GM19467 (cell line): ENCODE results near the gene HSH2D.
"Not testable (repeated sequence)": the region's sequence is repeated elsewhere in the genome, so short reads cannot be mapped to it uniquely, and the experiment has no call there.

Experiments used
- ATAC-seq: cut with Tn5 transposase; IDR thresholded peaks from one replicate; pipeline ENCODE4 v1.9.1; 2021; ENCODE audit warnings: mild to moderate bottlenecking, moderate library complexity; ENCODE audit not compliant: unreplicated experiment

Gene HSH2D

DNA sequence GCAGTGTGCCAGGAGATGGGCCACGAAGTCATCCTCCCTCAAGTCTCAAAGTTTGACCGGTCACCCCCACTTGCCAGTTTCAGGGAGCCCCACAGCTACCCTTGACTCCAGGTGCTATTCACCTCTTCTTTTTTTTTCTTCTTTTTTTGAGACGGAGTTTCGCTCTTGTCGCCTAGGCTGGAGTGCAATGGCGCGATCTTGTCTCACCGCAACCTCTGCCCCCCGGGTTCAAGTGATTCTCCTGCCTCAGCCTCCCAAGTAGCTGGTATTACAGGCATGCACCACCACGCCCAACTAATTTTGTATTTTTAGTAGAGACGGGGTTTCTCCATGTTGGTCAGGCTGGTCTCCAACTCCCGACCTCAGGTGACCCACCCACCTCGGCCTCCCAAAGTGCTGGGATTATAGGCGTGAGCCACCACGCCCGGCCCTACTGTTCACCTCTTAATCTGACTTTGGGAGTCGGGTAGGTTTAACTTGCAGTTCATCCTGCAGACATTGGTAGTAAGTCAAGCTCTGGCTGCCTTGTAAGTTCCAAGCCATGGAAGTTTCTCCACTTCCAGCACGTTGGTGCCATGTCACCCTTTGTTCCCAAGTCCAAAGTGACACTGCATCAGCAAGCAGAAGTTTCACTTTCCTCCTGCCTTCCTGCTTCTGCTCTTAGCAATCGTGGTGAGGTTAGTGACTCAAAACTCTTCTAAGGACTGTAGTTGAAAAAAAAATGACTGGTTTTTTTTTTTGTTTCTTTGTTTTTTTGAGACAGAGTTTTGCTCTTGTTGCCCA is 24.2 kb upstream of the HSH2D start:
- ATAC-seq = not testable (repeated sequence)

DNA sequence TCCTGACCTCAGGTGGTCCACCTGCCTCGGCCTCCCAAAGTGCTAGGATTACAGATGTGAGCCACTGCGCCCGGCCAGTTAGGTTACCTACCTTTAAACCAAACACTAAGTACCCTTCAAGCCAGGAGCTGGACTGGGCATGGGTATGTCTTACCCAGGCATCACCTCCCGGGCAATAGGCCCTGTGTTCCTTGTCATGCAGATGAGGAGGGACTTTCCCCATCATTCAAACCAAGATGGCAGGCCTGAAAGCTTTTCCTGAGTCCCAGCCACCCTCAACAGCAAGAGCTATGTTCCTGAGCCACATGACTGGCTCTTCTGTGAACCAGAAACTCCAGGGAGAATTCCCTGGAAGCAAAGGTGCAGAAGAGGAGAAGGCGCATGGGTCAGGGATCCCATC is 22.3 kb upstream of the HSH2D start:
- no peak for ATAC-seq

GRCh38 chr19:16121967-16122366 is 21.5 kb upstream of the HSH2D start:
- no peak for ATAC-seq

DNA sequence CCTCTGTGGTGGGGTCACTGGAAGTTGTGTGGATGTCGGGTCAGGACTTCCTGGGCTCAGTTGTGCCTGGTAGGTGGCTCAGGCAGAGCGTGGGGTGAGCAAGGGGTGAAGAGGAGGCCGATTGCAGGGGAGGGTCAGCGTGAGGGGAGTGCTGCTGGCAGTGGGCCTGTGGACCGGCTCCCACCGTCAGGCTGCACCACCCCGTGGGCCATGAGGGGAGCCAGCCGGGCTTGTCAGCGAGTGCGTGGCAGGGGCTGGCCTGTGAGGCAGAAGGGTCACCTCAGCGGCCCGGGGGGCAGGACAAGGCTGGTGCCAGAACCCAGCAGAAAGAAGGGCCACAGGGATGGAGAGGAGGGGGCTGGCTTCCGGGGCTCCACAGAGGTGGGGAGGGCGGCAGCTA is 18.5 kb upstream of the HSH2D start:
- no peak for ATAC-seq

GRCh38 chr19:16125737-16126495 is 17.6 kb upstream of the HSH2D start:
- no peak for ATAC-seq

DNA sequence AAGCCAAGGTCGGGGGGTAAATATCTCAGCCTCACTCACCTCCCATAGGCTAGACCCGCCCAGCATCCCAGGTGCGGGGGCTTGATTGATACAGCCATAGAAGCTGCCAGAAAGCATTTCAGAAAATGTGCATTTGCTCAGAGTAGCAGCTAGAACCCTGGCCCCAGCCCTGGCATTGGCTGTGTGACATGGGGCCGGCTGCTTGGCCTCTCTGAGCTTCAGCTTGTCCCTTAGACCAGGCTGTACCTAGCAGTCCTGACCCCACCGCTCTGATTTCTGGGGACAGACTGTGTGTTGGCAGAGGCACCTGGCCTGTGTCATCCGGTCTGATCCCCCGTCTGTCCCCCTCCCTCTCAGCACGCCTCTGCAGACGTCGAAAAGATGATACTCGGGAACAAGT is 16.4 kb upstream of the HSH2D start:
- no peak for ATAC-seq

GRCh38 chr19:16127776-16128371 is 15.6 kb upstream of the HSH2D start:
- ATAC-seq = no peak

GRCh38 chr19:16131648-16132047 is 11.8 kb upstream of the HSH2D start:
- ATAC-seq = no peak

DNA sequence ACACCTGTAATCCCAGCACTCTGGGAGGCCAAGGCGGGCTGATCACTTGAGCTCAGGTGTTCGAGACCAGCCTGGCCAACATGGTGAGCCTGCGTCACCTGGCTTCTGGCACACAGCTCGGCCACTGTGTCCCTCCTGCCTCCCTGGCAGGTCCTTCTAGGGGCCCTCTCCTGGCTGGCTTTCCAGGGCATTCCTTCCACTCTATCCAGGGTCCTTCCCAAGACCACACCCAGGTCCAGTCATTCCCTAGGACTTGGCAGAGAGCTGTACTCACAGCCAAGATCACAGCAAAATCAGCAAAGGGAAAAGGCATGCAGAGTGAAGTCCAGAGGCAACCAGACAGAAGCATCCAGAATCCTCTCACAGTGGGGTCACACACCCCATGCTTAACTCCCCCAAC is 9.7 kb upstream of the HSH2D start:
- no peak for ATAC-seq

DNA sequence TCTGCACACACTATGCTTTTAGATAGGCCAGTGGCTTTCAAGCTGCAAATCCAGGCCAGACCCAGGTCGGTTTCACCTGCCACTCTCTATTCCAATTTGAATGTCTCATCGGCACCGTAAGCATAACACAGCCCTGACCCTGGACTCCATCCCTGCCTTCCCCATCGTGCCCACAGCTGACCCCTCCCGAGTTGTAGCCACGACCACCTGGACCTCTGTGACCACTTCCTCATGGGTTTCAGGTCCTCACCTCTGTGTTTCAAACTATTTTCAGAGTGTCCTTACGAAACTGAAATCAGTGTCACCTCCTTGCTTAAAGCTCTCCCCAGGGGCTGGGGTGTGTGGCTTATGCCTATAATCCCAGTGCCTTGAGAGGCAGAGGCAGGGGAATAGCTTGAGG is 9.0 kb upstream of the HSH2D start:
- no peak for ATAC-seq

DNA sequence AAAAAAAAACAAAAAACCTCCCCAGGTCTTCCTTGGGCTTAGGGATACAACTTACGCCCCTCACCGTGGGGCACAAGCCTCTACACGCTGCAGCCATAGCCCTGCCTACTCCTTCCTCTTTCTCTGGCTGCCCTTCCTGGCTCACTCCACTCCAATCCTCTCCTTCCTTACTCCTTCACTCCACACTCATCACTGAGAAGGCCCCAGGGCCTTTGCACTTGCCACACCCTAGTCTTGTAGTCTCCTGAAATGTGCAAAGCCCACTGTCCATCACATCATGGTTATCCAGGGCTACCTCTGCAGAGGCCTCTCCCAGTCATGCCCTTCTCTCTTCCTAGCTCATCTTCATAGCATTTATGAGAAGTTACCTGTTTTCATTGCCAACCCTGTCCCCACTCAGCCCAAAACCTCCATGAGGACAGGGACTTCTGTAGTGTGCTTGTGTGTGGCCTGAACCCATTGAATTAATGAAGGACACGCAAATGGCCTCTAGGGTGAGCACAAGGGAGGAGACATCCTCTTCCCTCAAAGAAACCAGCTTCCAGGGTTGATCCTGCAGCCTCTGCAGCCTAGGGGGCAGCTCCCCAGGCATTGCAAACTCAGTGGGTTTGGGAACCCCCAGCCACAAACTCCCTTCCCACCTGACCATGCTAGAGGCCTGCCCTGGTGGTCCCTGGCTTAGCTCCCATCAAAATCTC is 7.9 kb upstream of the HSH2D start:
- no peak for ATAC-seq

GRCh38 chr19:16136185-16136999 is 7.1 kb upstream of the HSH2D start:
- no peak for ATAC-seq

DNA sequence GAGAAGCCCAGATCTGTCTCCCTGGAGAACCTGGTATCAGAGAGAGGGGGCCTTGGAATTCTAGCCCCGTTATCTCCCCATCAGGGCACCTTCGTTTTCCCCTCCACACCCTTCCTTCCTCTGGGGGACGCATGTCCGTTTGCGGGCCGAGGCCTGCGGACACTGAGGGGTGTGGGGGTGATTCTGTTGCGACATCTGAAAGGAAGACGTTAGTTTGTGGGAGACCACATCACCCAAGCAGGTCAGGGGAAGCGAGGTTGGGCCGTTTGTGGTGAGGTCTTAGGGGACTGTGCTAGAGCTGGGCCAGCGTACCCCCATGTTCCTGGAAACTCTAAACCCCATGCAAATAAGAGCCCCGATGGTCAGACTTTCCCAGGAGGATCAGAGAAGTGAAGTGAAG is 3.7 kb upstream of the HSH2D start:
- no peak for ATAC-seq

DNA sequence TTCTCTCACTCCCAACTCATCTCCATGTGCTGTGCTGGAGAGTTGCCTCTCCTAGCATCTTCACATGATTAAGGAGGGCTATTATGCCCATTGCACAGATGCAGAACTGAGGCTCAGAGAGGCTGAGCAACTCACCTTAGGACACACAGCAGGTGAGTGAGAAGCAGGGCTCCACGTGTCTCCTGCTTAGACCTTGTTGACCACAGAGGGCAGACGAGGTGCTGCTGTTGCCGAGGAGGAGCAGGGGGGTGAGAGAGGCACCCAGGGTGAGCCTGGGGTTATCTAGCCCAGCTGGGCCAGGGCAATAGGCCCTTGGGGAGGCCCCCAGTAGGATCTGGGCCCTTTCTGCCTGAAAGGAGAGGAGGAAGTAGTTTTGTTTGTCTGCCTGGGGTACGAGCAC is 2.4 kb upstream of the HSH2D start:
- peak; percentile 44 for ATAC-seq

DNA sequence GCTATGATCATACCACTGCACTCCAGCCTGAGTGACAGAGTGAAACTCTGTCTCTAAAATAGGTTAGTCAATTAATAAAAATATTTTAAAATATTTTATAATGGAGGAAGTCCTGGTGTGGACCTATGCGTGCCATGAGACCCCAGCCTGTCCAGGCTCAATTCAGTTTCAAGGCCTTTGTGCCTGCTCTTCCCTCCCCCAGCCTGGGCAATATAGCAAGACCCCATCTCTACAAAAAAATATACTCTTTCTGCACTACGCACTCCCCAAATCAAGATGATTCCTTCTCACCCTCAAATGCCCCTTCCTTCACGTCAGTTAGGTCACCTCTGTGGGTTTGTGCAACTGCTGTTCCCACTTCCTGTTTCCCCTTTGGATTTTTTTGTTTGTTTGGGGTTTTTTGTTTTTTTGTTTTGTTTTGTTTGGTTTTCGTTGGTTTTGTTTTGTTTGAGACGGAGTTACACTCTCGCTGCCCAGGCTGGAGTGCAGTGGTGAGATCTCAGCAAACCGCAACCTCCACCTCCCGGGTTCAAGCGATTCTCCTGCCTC is 1.4 kb upstream of the HSH2D start:
- no peak for ATAC-seq

DNA sequence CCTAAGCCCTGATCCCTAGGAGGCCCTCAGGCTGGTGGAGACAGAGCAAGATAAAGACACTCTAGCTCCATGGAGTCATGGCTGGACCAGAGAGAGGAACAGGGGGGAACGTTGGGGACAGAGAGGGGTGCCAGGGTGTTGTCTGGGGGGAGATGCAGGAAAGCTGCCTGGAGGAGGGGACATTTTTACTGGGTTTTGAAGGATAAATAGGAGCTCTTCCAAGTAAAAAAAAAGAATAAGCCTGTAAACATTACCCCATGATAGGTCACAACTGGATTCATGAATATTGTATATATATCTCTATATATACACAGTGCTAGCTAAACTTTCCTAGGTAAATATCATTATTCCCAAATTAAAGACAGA is 714 bp downstream of the HSH2D start:
- no peak for ATAC-seq

GRCh38 chr19:16146112-16146511 is 2.6 kb downstream of the HSH2D start:
- no peak for ATAC-seq

- no peak for ATAC-seq
Measured at GRCh38 chr19:16148443-16149229, 5.2 kb downstream of the HSH2D start.

DNA sequence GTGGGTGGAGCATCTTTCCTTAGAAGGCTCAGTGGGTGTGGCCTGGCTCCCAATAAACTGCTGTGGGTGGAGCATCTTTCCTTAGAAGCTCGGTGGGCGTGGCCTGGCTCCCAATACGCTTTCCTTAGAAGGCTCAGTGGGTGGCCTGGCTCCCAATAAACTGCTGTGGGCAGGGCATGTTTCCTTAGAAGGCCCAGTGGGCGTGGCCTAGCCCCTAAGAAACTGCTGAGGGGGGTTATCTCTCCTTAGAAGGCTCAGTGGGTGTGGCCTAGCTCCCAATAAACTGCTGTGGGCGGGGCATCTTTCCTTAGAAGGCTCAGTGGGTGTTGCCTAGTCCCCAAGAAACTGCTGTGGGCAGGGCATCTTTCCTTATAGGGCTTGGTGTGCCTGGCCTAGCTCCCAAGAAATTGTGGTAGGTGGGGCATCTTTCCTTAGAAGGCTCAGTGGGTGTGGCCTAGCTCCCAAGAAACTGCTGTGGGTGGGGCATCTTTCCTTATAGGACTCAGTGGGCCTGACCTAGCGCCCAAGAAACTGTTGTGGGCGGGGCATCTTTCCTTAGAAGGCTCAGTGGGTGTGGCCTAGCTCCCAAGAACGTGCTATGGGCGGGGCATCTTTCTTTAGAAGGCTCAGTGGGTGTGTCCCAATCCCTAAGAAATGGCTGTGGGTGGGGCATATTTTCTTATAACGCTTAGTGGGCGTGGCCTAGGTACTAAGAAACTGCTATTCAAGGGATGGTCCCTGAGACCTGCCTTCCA is 10.3 kb downstream of the HSH2D start:
- no peak for ATAC-seq
